ENCODE measurements around the gene CYTH3. TPM values are rescaled to one million over a fixed set of nuclear protein-coding genes. Genes with fewer than 3 reads are reported as not detected.

CYTH3 gene
- total and polyA plus RNA-seq, 2 of the 4 experiments (the other 2 are of a cell fraction): 14.2 to 34.8 TPM

- in situ Hi-C loops (cut with MboI; ENCODE audit: low sequenced_read_pairs): no loop called here
- Histone ChIP-seq H3K4me3 (ENCODE audit: insufficient read depth, low read depth, low read length) (no peak overlapping the region), H3K36me3 (ENCODE audit: control insufficient read depth, insufficient read depth, low read length) (peaks cover 3% of the 10 kb centered on the region; the same call in 1 of the 2 replicates), H2BK15ac (ENCODE audit: low read depth, low read length) (0 out of 3 replicates have a peak overlapping the region, but pooled peaks have one; percentile 1), H3K4ac (ENCODE audit: low read depth, low read length) (no peak overlapping the region; the same call in 1 of the 2 replicates), H3K9me1 (ENCODE audit: insufficient read depth, low read length) (peaks cover 13% of the 10 kb centered on the region), H4K5ac (ENCODE audit: low read depth, low read length) (peak overlapping the region; percentile 46), H2AK9ac (replicated peaks; ENCODE audit: low read depth, low read length, poor library complexity) (no peak overlapping the region), H3K9me3 (ENCODE audit: control insufficient read depth, insufficient read depth, low read length) (no peaks in the 10 kb centered on the region), H3K27me3 (ENCODE audit: control insufficient read depth, insufficient read depth, low read length) (no peaks in the 10 kb centered on the region), H3K14ac (replicated peaks; ENCODE audit: low read depth, low read length) (0 out of 2 replicates have a peak overlapping the region, but pooled peaks have one; percentile 2), H2BK20ac (ENCODE audit: low read depth, low read length) (no peak overlapping the region), H2AK5ac (ENCODE audit: low read depth, low read length) (no peak overlapping the region; the same call in 1 of the 2 replicates), H2BK120ac (ENCODE audit: low read depth, low read length) (no peak overlapping the region), H3K27ac (ENCODE audit: insufficient read depth, low read length) (no peak overlapping the region), H4K91ac (ENCODE audit: insufficient read depth, low read depth, low read length) (no peak overlapping the region; the same call in 1 of the 2 replicates), H3K4me1 (ENCODE audit: control insufficient read depth, insufficient read depth, low read length) (peaks cover 5% of the 10 kb centered on the region), H3K18ac (ENCODE audit: low read depth, low read length) (peak overlapping the region; percentile 88; the same call in 1 of the 2 replicates), H3K79me1 (ENCODE audit: low read depth in 1 of 2, low read length in 2 of 2) (peaks cover 25 to 65% of the 10 kb centered on the region in 2 experiments), H4K8ac (ENCODE audit: low read depth in 2 of 2, low read length in 2 of 2) (0 out of 4 replicates have a peak overlapping the region, but pooled peaks of 1 of the 2 experiments have one; percentile 57), H3K56ac (ENCODE audit: extremely low read depth, insufficient read depth, low read length) (no peak overlapping the region), H4K20me1 (ENCODE audit: insufficient read depth, low read length) (peaks cover 12% of the 10 kb centered on the region; the same call in 1 of the 2 replicates), H2AFZ (replicated peaks; ENCODE audit: low read length, poor library complexity) (no peak overlapping the region), H2BK5ac (ENCODE audit: low read depth, low read length, poor library complexity, severe bottlenecking) (no peak overlapping the region), H3K23ac (ENCODE audit: low read depth, low read length) (no peak overlapping the region), H3K4me2 (ENCODE audit: low read depth, low read length) (no peak overlapping the region; the same call in 1 of the 2 replicates), H3K9ac (ENCODE audit: low read depth, low read length) (no peak overlapping the region)
- ATAC-seq (ENCODE audit: low read depth): no peak
- TF ChIP-seq CHD1 (IDR thresholded peaks at IDR 0.05; ENCODE audit: low read depth, low read length) (no peak), BHLHE40 (IDR thresholded peaks at IDR 0.05; ENCODE audit: low read depth, low read length) (no peak), POLR2A (IDR thresholded peaks at IDR 0.05; ENCODE audit: low read depth, low read length) (no peak), MAFK (IDR thresholded peaks at IDR 0.05; ENCODE audit: low read depth, low read length) (no peak), FOS (IDR thresholded peaks at IDR 0.05; ENCODE audit: low read depth, low read length) (no peak), MAZ (IDR thresholded peaks at IDR 0.05; ENCODE audit: borderline replicate concordance, low read depth, low read length) (no peak)
- ChIA-PET POLR2A (ENCODE audit: unreplicated experiment) (interaction anchor here (0.5 kb wide), 1 partner anchor 8 kb away, joined by 7 read pairs; no protein-coding TSS in a partner anchor), CTCF (no interaction called here)
- WGBS, 2 experiments (ENCODE audit: extremely low coverage in 2 of 2, insufficient read length in 1 of 2): no CpG with 5 or more reads among the region's 4 CpGs
- no peak for DNase-seq
- dilution Hi-C loops (cut with HindIII; ENCODE audit: low sequenced_read_pairs, unreplicated experiment): no loop called here
- no TSS peak for BruUV-seq (replicated peaks)
- intact Hi-C loops (cut with micrococcal nuclease): no loop called here
Measured at GRCh38 chr7:6198689-6199595, 73.5 kb downstream of the CYTH3 start.
